Uterus (tissue), 2 donors: ENCODE data around the gene PRELP.

Experiments
- CTCF ChIP-seq, 4 experiments: fragments of 200-600 bp in 2 of 4; fragments of 450-650 bp in 2 of 4; sonication (generic) in 2 of 4; IDR thresholded peaks; one replicate each; pipeline ENCODE4 v1.5.1; 2016 to 2019; ENCODE audit warnings: antibody characterized with exemption in 4 of 4, mild to moderate bottlenecking in 2 of 4, moderate library complexity in 1 of 4
- POLR2A ChIP-seq, 2 donors: fragments of 450-650 bp; IDR thresholded peaks; one replicate each; pipeline ENCODE4 v1.6.1; 2016; ENCODE audit warnings: antibody characterized with exemption in 2 of 2, mild to moderate bottlenecking in 1 of 2, moderate library complexity in 1 of 2

- TF ChIP-seq CTCF (IDR thresholded peaks at IDR 0.05) (no peak), POLR2A (IDR thresholded peaks at IDR 0.05) (no peak)
These were observed 13.9 kb upstream of the PRELP start for GRCh38 chr1:203461717-203462116.
